ENCODE data around the gene LUZP1. TPM values are rescaled to one million over a fixed set of nuclear protein-coding genes. Genes with fewer than 3 reads are reported as not detected.

The LUZP1 gene
- total RNA-seq, 1 donor from 2014 or later: 9.9 TPM

- Histone ChIP-seq H3K36me3 (ENCODE audit: control insufficient read depth in 3 of 3, insufficient read depth in 3 of 3, low read length in 3 of 3) (peaks cover 44 to 70% (median 56%) of the 10 kb centered on the region in 3 donors), H3K9me3 (ENCODE audit: control insufficient read depth in 3 of 3, low read length in 3 of 3) (no peaks in the 10 kb centered on the region), H3K4me3 (ENCODE audit: low read length in 3 of 3) (no peak overlapping the region), H3K27ac (ENCODE audit: low read depth, low read length) (no peak overlapping the region), H3K9ac (ENCODE audit: low read depth in 1 of 3, low read length in 3 of 3) (no peak overlapping the region), H3K27me3 (ENCODE audit: control insufficient read depth in 3 of 3, insufficient read depth in 3 of 3, low read length in 3 of 3) (no peaks in the 10 kb centered on the region), H3K4me1 (ENCODE audit: control insufficient read depth in 3 of 3, insufficient read depth in 3 of 3, low read length in 3 of 3) (no peaks in the 10 kb centered on the region)
Observed at GRCh38 chr1:23079025-23079424, 89.6 kb downstream of the LUZP1 start.

GRCh38 chr1:23074012-23074411 lies 94.6 kb downstream of the LUZP1 start:
- Histone ChIP-seq H3K9me3 (ENCODE audit: control insufficient read depth in 3 of 3, low read length in 3 of 3) (no peaks in the 10 kb centered on the region), H3K4me3 (ENCODE audit: low read length in 3 of 3) (no peak overlapping the region), H3K36me3 (ENCODE audit: control insufficient read depth in 3 of 3, insufficient read depth in 3 of 3, low read length in 3 of 3) (peaks cover 22 to 52% (median 47%) of the 10 kb centered on the region in 3 donors), H3K27me3 (ENCODE audit: control insufficient read depth in 3 of 3, insufficient read depth in 3 of 3, low read length in 3 of 3) (no peaks in the 10 kb centered on the region), H3K27ac (ENCODE audit: low read depth, low read length) (no peak overlapping the region), H3K4me1 (ENCODE audit: control insufficient read depth in 3 of 3, insufficient read depth in 3 of 3, low read length in 3 of 3) (no peaks in the 10 kb centered on the region), H3K9ac (ENCODE audit: low read depth in 1 of 3, low read length in 3 of 3) (no peak overlapping the region)

GRCh38 chr1:23069675-23070074 lies 99.0 kb downstream of the LUZP1 start:
- no peak overlapping the region for H3K4me3 ChIP-seq (ENCODE audit: low read length in 3 of 3)
- H3K27ac ChIP-seq (ENCODE audit: low read depth, low read length): no peak overlapping the region
- H3K9me3 ChIP-seq (ENCODE audit: control insufficient read depth in 3 of 3, low read length in 3 of 3): no peaks in the 10 kb centered on the region
- no peak overlapping the region for H3K9ac ChIP-seq (ENCODE audit: low read depth in 1 of 3, low read length in 3 of 3)
- H3K27me3 ChIP-seq (ENCODE audit: control insufficient read depth in 3 of 3, insufficient read depth in 3 of 3, low read length in 3 of 3): no peaks in the 10 kb centered on the region
- H3K4me1 ChIP-seq (ENCODE audit: control insufficient read depth in 3 of 3, insufficient read depth in 3 of 3, low read length in 3 of 3): no peaks in the 10 kb centered on the region
- peaks cover 16 to 54% (median 46%) of the 10 kb centered on the region in 3 donors for H3K36me3 ChIP-seq (ENCODE audit: control insufficient read depth in 3 of 3, insufficient read depth in 3 of 3, low read length in 3 of 3)

GRCh38 chr1:23069149-23069548 lies 99.5 kb downstream of the LUZP1 start:
- H3K9me3 ChIP-seq (ENCODE audit: control insufficient read depth in 3 of 3, low read length in 3 of 3): no peaks in the 10 kb centered on the region
- H3K9ac ChIP-seq (ENCODE audit: low read depth in 1 of 3, low read length in 3 of 3): no peak overlapping the region
- H3K27me3 ChIP-seq (ENCODE audit: control insufficient read depth in 3 of 3, insufficient read depth in 3 of 3, low read length in 3 of 3): no peaks in the 10 kb centered on the region
- no peak overlapping the region for H3K4me3 ChIP-seq (ENCODE audit: low read length in 3 of 3)
- H3K27ac ChIP-seq (ENCODE audit: low read depth, low read length): no peak overlapping the region
- H3K4me1 ChIP-seq (ENCODE audit: control insufficient read depth in 3 of 3, insufficient read depth in 3 of 3, low read length in 3 of 3): no peaks in the 10 kb centered on the region
- peaks cover 16 to 56% (median 44%) of the 10 kb centered on the region in 3 donors for H3K36me3 ChIP-seq (ENCODE audit: control insufficient read depth in 3 of 3, insufficient read depth in 3 of 3, low read length in 3 of 3)

GRCh38 chr1:23066075-23066474 lies 102.6 kb downstream of the LUZP1 start:
- no peak overlapping the region for H3K9ac ChIP-seq (ENCODE audit: low read depth in 1 of 3, low read length in 3 of 3)
- H3K4me1 ChIP-seq (ENCODE audit: control insufficient read depth in 3 of 3, insufficient read depth in 3 of 3, low read length in 3 of 3): no peaks in the 10 kb centered on the region
- H3K36me3 ChIP-seq (ENCODE audit: control insufficient read depth in 3 of 3, insufficient read depth in 3 of 3, low read length in 3 of 3): peaks cover 13 to 47% (median 36%) of the 10 kb centered on the region in 3 donors
- H3K9me3 ChIP-seq (ENCODE audit: control insufficient read depth in 3 of 3, low read length in 3 of 3): no peaks in the 10 kb centered on the region
- H3K27ac ChIP-seq (ENCODE audit: low read depth, low read length): no peak overlapping the region
- no peak overlapping the region for H3K4me3 ChIP-seq (ENCODE audit: low read length in 3 of 3)
- H3K27me3 ChIP-seq (ENCODE audit: control insufficient read depth in 3 of 3, insufficient read depth in 3 of 3, low read length in 3 of 3): no peaks in the 10 kb centered on the region

- no peak overlapping the region for H3K9ac ChIP-seq (ENCODE audit: low read depth in 1 of 3, low read length in 3 of 3)
Observed at GRCh38 chr1:23065385-23065784, 103.3 kb downstream of the LUZP1 start.

GRCh38 chr1:23062271-23062670 lies 106.4 kb downstream of the LUZP1 start:
- H3K9ac ChIP-seq (ENCODE audit: low read depth in 1 of 3, low read length in 3 of 3): no peak overlapping the region
- H3K27me3 ChIP-seq (ENCODE audit: control insufficient read depth in 3 of 3, insufficient read depth in 3 of 3, low read length in 3 of 3): no peaks in the 10 kb centered on the region
- no peak overlapping the region for H3K4me3 ChIP-seq (ENCODE audit: low read length in 3 of 3)
- peaks cover 13 to 50% (median 49%) of the 10 kb centered on the region in 3 donors for H3K36me3 ChIP-seq (ENCODE audit: control insufficient read depth in 3 of 3, insufficient read depth in 3 of 3, low read length in 3 of 3)
- H3K27ac ChIP-seq (ENCODE audit: low read depth, low read length): no peak overlapping the region
- no peaks in the 10 kb centered on the region for H3K9me3 ChIP-seq (ENCODE audit: control insufficient read depth in 3 of 3, low read length in 3 of 3)
- no peaks in the 10 kb centered on the region for H3K4me1 ChIP-seq (ENCODE audit: control insufficient read depth in 3 of 3, insufficient read depth in 3 of 3, low read length in 3 of 3)

More at GRCh38 chr1:23065385-23065784, 103.3 kb downstream of the LUZP1 start:
- H3K36me3 ChIP-seq (ENCODE audit: control insufficient read depth in 3 of 3, insufficient read depth in 3 of 3, low read length in 3 of 3): peaks cover 13 to 49% (median 35%) of the 10 kb centered on the region in 3 donors
- no peaks in the 10 kb centered on the region for H3K27me3 ChIP-seq (ENCODE audit: control insufficient read depth in 3 of 3, insufficient read depth in 3 of 3, low read length in 3 of 3)
- no peak overlapping the region for H3K27ac ChIP-seq (ENCODE audit: low read depth, low read length)
- no peaks in the 10 kb centered on the region for H3K4me1 ChIP-seq (ENCODE audit: control insufficient read depth in 3 of 3, insufficient read depth in 3 of 3, low read length in 3 of 3)
- H3K9me3 ChIP-seq (ENCODE audit: control insufficient read depth in 3 of 3, low read length in 3 of 3): no peaks in the 10 kb centered on the region
- H3K4me3 ChIP-seq (ENCODE audit: low read length in 3 of 3): no peak overlapping the region

- Histone ChIP-seq H3K27me3 (ENCODE audit: control insufficient read depth in 3 of 3, insufficient read depth in 3 of 3, low read length in 3 of 3) (no peaks in the 10 kb centered on the region), H3K27ac (ENCODE audit: low read depth, low read length) (no peak overlapping the region), H3K4me3 (ENCODE audit: low read length in 3 of 3) (no peak overlapping the region), H3K4me1 (ENCODE audit: control insufficient read depth in 3 of 3, insufficient read depth in 3 of 3, low read length in 3 of 3) (no peaks in the 10 kb centered on the region), H3K9me3 (ENCODE audit: control insufficient read depth in 3 of 3, low read length in 3 of 3) (no peaks in the 10 kb centered on the region), H3K9ac (ENCODE audit: low read depth in 1 of 3, low read length in 3 of 3) (no peak overlapping the region), H3K36me3 (ENCODE audit: control insufficient read depth in 3 of 3, insufficient read depth in 3 of 3, low read length in 3 of 3) (peaks cover 15 to 55% (median 55%) of the 10 kb centered on the region in 3 donors)
Observed at GRCh38 chr1:23057301-23057700, 111.4 kb downstream of the LUZP1 start.

- H3K36me3 ChIP-seq (ENCODE audit: control insufficient read depth in 3 of 3, insufficient read depth in 3 of 3, low read length in 3 of 3): peaks cover 9 to 14% (median 14%) of the 10 kb centered on the region in 3 donors
- H3K27me3 ChIP-seq (ENCODE audit: control insufficient read depth in 3 of 3, insufficient read depth in 3 of 3, low read length in 3 of 3): no peaks in the 10 kb centered on the region
- no peaks in the 10 kb centered on the region for H3K9me3 ChIP-seq (ENCODE audit: control insufficient read depth in 3 of 3, low read length in 3 of 3)
- H3K4me1 ChIP-seq (ENCODE audit: control insufficient read depth in 3 of 3, insufficient read depth in 3 of 3, low read length in 3 of 3): no peaks in the 10 kb centered on the region
- H3K9ac ChIP-seq (ENCODE audit: low read depth in 1 of 3, low read length in 3 of 3): no peak overlapping the region
- no peak overlapping the region for H3K27ac ChIP-seq (ENCODE audit: low read depth, low read length)
- no peak overlapping the region for H3K4me3 ChIP-seq (ENCODE audit: low read length in 3 of 3)
Observed at GRCh38 chr1:23051290-23051909, 117.3 kb downstream of the LUZP1 start.

- no peaks in the 10 kb centered on the region for H3K4me1 ChIP-seq (ENCODE audit: control insufficient read depth in 3 of 3, insufficient read depth in 3 of 3, low read length in 3 of 3)
- H3K36me3 ChIP-seq (ENCODE audit: control insufficient read depth in 3 of 3, insufficient read depth in 3 of 3, low read length in 3 of 3): peaks cover 7 to 14% (median 14%) of the 10 kb centered on the region in 3 donors
- H3K9ac ChIP-seq (ENCODE audit: low read depth in 1 of 3, low read length in 3 of 3): no peak overlapping the region
- H3K4me3 ChIP-seq (ENCODE audit: low read length in 3 of 3): no peak overlapping the region
- no peaks in the 10 kb centered on the region for H3K27me3 ChIP-seq (ENCODE audit: control insufficient read depth in 3 of 3, insufficient read depth in 3 of 3, low read length in 3 of 3)
- no peaks in the 10 kb centered on the region for H3K9me3 ChIP-seq (ENCODE audit: control insufficient read depth in 3 of 3, low read length in 3 of 3)
- H3K27ac ChIP-seq (ENCODE audit: low read depth, low read length): no peak overlapping the region
Observed at GRCh38 chr1:23050201-23050600, 118.5 kb downstream of the LUZP1 start.
